Activated B cell treated with CpG ODN at 0.5 μM for 24 hours (primary cell): ENCODE results near the gene CHD6. TPM values are rescaled to one million over a fixed set of nuclear protein-coding genes. Genes with fewer than 3 reads are reported as not detected.

Experiments
- ATAC-seq: fragments of 200-7000 bp; cut with Tn5 transposase; one replicate; pipeline ENCODE4 v1.10.0; 2021; ENCODE audit warnings: low read depth, mild to moderate bottlenecking, moderate library complexity
- CTCF ChIA-PET: fragments of 350-600 bp; sonication (Branson Sonifier 250); formaldehyde crosslinking; loops from one replicate; lab custom pipeline; 2021; ENCODE audit warnings: antibody characterized with exemption; lab: Charles Lee
- POLR2A ChIA-PET: fragments of 350-600 bp; sonication (Branson Sonifier 250); formaldehyde crosslinking; loops from one replicate; lab custom pipeline; 2021; ENCODE audit warnings: antibody characterized with exemption; lab: Charles Lee
- DNase-seq: peaks from one replicate; pipeline ENCODE4 v3.0.0; 2022
- H3K27ac Mint-ChIP-seq: one replicate; pipeline ENCODE4 v1.8.0; 2020; ENCODE audit warnings: mixed read lengths
- H3K27me3 Mint-ChIP-seq: one replicate; pipeline ENCODE4 v1.8.0; 2021; ENCODE audit warnings: mixed read lengths
- H3K36me3 Mint-ChIP-seq: one replicate; pipeline ENCODE4 v1.8.0; 2021; ENCODE audit warnings: low read depth, mixed read lengths
- H3K4me1 Mint-ChIP-seq: one replicate; pipeline ENCODE4 v1.8.0; 2021; ENCODE audit warnings: mixed read lengths
- H3K4me3 Mint-ChIP-seq: one replicate; pipeline ENCODE4 v1.8.0; 2020; ENCODE audit warnings: mild to moderate bottlenecking, mixed read lengths
- H3K9me3 Mint-ChIP-seq: one replicate; pipeline ENCODE4 v1.8.0; 2020; ENCODE audit warnings: mixed read lengths
- intact Hi-C: fragments of 100-400 bp; cut with micrococcal nuclease; formaldehyde crosslinking; loops from one replicate; pipeline ENCODE4 v1.15.1; 2024
- total RNA-seq: library from RNA; stranded (reverse); gene quantifications from 2 replicates; pipeline ENCODE4 v1.2.3, GENCODE V29; 2022
- TF ChIP-seq, protein P1 (sequence below): fragments of 200-600 bp; IDR thresholded peaks from one replicate; pipeline ENCODE4 v1.8.0; 2022; ENCODE audit warnings: antibody characterized with exemption, mild to moderate bottlenecking

The CHD6 gene
- total RNA-seq, 1 donor from 2014 or later = 59.9 TPM

DNA sequence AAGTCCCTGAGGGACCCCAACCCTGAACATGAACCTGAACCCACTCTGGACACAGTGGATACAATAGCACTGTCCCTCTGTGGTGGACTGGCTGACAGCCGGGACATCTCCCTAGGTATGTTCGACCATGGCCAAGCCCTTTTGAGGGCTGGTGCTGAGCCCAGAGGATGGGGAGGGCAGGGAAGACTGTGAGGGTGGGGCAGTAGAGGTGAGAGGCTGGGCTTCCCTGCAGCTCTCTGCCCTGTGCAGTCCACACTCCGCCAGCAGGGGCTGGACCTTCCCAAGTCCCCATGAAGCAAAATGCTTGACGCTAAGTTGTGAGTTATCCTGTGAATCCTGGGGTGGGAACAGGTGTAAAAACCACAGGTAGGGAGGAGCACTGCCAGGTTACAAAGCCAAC is 266.1 kb downstream of the CHD6 start:
- no peaks in the 10 kb centered on the region for H3K27me3 Mint-ChIP-seq
- CTCF ChIA-PET = no interaction called here
- H3K9me3 Mint-ChIP-seq = no peaks in the 10 kb centered on the region
- intact Hi-C loops = no loop called here
- POLR2A ChIA-PET = no interaction called here
- H3K4me1 Mint-ChIP-seq = no peaks in the 10 kb centered on the region
- TF ChIP-seq, protein P1, sequence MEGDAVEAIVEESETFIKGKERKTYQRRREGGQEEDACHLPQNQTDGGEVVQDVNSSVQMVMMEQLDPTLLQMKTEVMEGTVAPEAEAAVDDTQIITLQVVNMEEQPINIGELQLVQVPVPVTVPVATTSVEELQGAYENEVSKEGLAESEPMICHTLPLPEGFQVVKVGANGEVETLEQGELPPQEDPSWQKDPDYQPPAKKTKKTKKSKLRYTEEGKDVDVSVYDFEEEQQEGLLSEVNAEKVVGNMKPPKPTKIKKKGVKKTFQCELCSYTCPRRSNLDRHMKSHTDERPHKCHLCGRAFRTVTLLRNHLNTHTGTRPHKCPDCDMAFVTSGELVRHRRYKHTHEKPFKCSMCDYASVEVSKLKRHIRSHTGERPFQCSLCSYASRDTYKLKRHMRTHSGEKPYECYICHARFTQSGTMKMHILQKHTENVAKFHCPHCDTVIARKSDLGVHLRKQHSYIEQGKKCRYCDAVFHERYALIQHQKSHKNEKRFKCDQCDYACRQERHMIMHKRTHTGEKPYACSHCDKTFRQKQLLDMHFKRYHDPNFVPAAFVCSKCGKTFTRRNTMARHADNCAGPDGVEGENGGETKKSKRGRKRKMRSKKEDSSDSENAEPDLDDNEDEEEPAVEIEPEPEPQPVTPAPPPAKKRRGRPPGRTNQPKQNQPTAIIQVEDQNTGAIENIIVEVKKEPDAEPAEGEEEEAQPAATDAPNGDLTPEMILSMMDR = no peak
- H3K27ac Mint-ChIP-seq = no peak overlapping the region
- H3K36me3 Mint-ChIP-seq = no peaks in the 10 kb centered on the region
- ATAC-seq (no peak), DNase-seq (no peak)
- H3K4me3 Mint-ChIP-seq = no peak overlapping the region
